HepG2 (cell line): ENCODE data around the gene PLEKHA8. TPM values are rescaled to one million over a fixed set of nuclear protein-coding genes. Genes with fewer than 3 reads are reported as not detected.

ENCODE experiments used
- ATAC-seq: fragments of 200-7000 bp; cut with Tn5 transposase; 3 replicates; pipeline ENCODE4 v1.9.1; 2020; ENCODE audit warnings: mild to moderate bottlenecking, moderate library complexity
- BruUV-seq: library from RNA; stranded (reverse); fragments of 400-500 nt; replicated peaks from 2 replicates; lab custom pipeline; 2021; lab: Mats Ljungman, UMichigan
- CTCF ChIA-PET: fragments of 300-600 bp; formaldehyde crosslinking; extraction: SDS; loops from one replicate; lab custom pipeline; 2021; ENCODE audit warnings: low total read pairs, inconsistent platforms, low intra/inter-chr PET ratio; lab: Yijun Ruan, JAX
- POLR2A ChIA-PET: fragments of 350-600 bp; sonication (Branson Sonifier 250); formaldehyde crosslinking; loops from one replicate; lab custom pipeline; 2020; ENCODE audit warnings: antibody characterized with exemption, inconsistent platforms; lab: Yijun Ruan, JAX
- DNase-seq: peaks from one replicate; pipeline ENCODE4 v3.0.0-alpha.2; 2015; ENCODE audit warnings: low spot score
- FAIRE-seq: peaks from 3 replicates; lab custom pipeline; 2011; peaks lifted over from hg19 to GRCh38; lab: Jason Lieb, UNC
- H2AFZ ChIP-seq: one replicate; pipeline ENCODE4 v1.6.1; 2011; ENCODE audit warnings: low read length, inconsistent platforms
- H3K27ac ChIP-seq: fragments of 300-600 bp; 3 replicates; pipeline ENCODE4 v1.8.0; 2011; ENCODE audit warnings: mixed run types, mild to moderate bottlenecking, mixed read lengths, low read length, inconsistent platforms; ENCODE audit not compliant: insufficient read depth; ENCODE audit errors: extremely low read length
- H3K27me3 ChIP-seq, 2 experiments: fragments of 200-600 bp in 1 of 2; 2 replicates in 1 of 2; 3 replicates in 1 of 2; pipeline versions ENCODE4 v1.6.0 to v1.8.0; 2011; ENCODE audit warnings: low read length in 2 of 2, mild to moderate bottlenecking in 2 of 2, moderate library complexity in 2 of 2, inconsistent platforms in 1 of 2; ENCODE audit not compliant: insufficient read depth in 2 of 2, control insufficient read depth in 1 of 2
- H3K36me3 ChIP-seq, 2 experiments: fragments of 200-600 bp in 1 of 2; replicated peaks in 1 of 2; 2 replicates in 1 of 2; 3 replicates in 1 of 2; pipeline versions ENCODE4 v1.5.1 to v1.8.0; 2011; ENCODE audit warnings: low read length in 2 of 2, inconsistent platforms in 1 of 2; ENCODE audit not compliant: insufficient read depth in 2 of 2, control insufficient read depth in 1 of 2
- H3K4me1 ChIP-seq: 2 replicates; pipeline ENCODE4 v1.5.1; 2012; ENCODE audit warnings: low read length, inconsistent platforms; ENCODE audit not compliant: insufficient read depth
- H3K4me2 ChIP-seq: 2 replicates; pipeline ENCODE4 v1.6.0; 2011; ENCODE audit warnings: low read depth, low read length, inconsistent platforms
- H3K4me3 ChIP-seq, 3 experiments: fragments of 200-600 bp in 1 of 3; sonication (generic), shearing (Covaris generic) in 1 of 3; replicated peaks in 1 of 3; 2 replicates each; pipeline ENCODE4 v1.5.1; 2011 to 2016; ENCODE audit warnings: low read length in 3 of 3, inconsistent platforms in 2 of 3, low read depth in 2 of 3, mild to moderate bottlenecking in 2 of 3, control low read depth in 1 of 3, mixed read lengths in 1 of 3; ENCODE audit not compliant: insufficient read depth in 1 of 3
- H3K79me2 ChIP-seq: one replicate; pipeline ENCODE4 v1.6.1; 2011; ENCODE audit warnings: low read length, inconsistent platforms; ENCODE audit not compliant: insufficient read depth
- H3K9ac ChIP-seq: 2 replicates; pipeline ENCODE4 v1.6.0; 2011; ENCODE audit warnings: mild to moderate bottlenecking, low read depth, low read length, inconsistent platforms; ENCODE audit not compliant: insufficient read depth
- H3K9me3 ChIP-seq: 2 replicates; pipeline ENCODE4 v1.5.1; 2012; ENCODE audit warnings: mild to moderate bottlenecking, low read length
- H4K20me1 ChIP-seq: 2 replicates; pipeline ENCODE4 v1.6.0; 2011; ENCODE audit warnings: inconsistent platforms, mild to moderate bottlenecking, low read length, moderate library complexity; ENCODE audit not compliant: insufficient read depth
- CEBPB ChIP-seq: IDR thresholded peaks from 2 replicates; pipeline ENCODE4 v1.6.1; 2011; ENCODE audit warnings: low read depth, low read length, improper control_type of control experiment, borderline replicate concordance
- PHB2 ChIP-seq: fragments of 450-650 bp; IDR thresholded peaks from 2 replicates; pipeline ENCODE4 v1.6.1; 2018; ENCODE audit not compliant: partially characterized antibody
- RERE ChIP-seq: IDR thresholded peaks from 2 replicates; pipeline ENCODE4 v1.6.1; 2016; ENCODE audit warnings: low read depth, missing genetic modification reagents, missing compliant biosample characterization
- TBP ChIP-seq: sonication (generic); formaldehyde crosslinking; IDR thresholded peaks from 2 replicates; pipeline ENCODE4 v1.5.0; 2020; ENCODE audit warnings: missing genetic modification reagents
- U2AF2 ChIP-seq: fragments of 200-400 bp; formaldehyde crosslinking; IDR thresholded peaks from 2 replicates; pipeline ENCODE4 v1.6.1; 2017; ENCODE audit warnings: low read depth, mild to moderate bottlenecking, low read length
- ZBTB1 ChIP-seq: sonication (generic); formaldehyde crosslinking; IDR thresholded peaks from 2 replicates; pipeline ENCODE4 v1.4.0; 2020; ENCODE audit warnings: missing genetic modification reagents, borderline replicate concordance
- ZNF776 ChIP-seq: sonication (generic); formaldehyde crosslinking; IDR thresholded peaks from 2 replicates; pipeline ENCODE4 v1.4.0; 2020; ENCODE audit warnings: mild to moderate bottlenecking, missing genetic modification reagents
- ZNF878 ChIP-seq: sonication (generic); formaldehyde crosslinking; IDR thresholded peaks from 2 replicates; pipeline ENCODE4 v1.8.1; 2023; ENCODE audit warnings: mild to moderate bottlenecking, missing genetic modification reagents, moderate library complexity
- WGBS: methylation state at CpG from one replicate; pipeline ENCODE4 v1.1.6; 2017; ENCODE audit warnings: low lambda C conversion rate; 5-methylcytosine and 5-hydroxymethylcytosine counted together
- in situ Hi-C: cut with HindIII; loops from 2 replicates; pipeline ENCODE4 v1.10.0; 2017; ENCODE audit warnings: low pct_unique_long_range_greater_than_20kb; ENCODE audit not compliant: extremely low pct_ligation_motif_present
- intact Hi-C: fragments of 100-400 bp; cut with micrococcal nuclease; formaldehyde crosslinking; loops from one replicate; pipeline ENCODE4 v1.10.0; 2022; ENCODE audit not compliant: unreplicated experiment
- polyA plus RNA-seq, 8 experiments: library from polyadenylated mRNA; depleted of rRNA in 3 of 8; stranded (reverse) in 7 of 8; unstranded in 1 of 8; fragments of >200 nt; fragmentation: Illumina TruSeq in 4 of 8; extraction: Trizol in 4 of 8; gene quantifications; 2 replicates each; pipeline versions ENCODE4 v1.2.1 to v1.2.3, GENCODE V29; 2011 to 2016; ENCODE audit warnings: low read depth in 4 of 8, missing spikeins in 1 of 8, mixed read lengths in 1 of 8; ENCODE audit not compliant: insufficient read depth in 1 of 8
- total RNA-seq, 5 experiments: library from RNA; depleted of rRNA; stranded (reverse); fragments of >200 nt; fragmentation: Illumina TruSeq; extraction: Trizol; gene quantifications; 2 replicates each; pipeline ENCODE4 v1.2.3, GENCODE V29; 2016; ENCODE audit warnings: low read depth in 1 of 5

PLEKHA8 gene
- total and polyA plus RNA-seq, 2 of the 13 experiments (the other 11 are each of a cell fraction or from before 2014, with no cell fraction given): 12.5 to 26.4 TPM

GRCh38 chr7:30083334-30083733, 55.1 kb downstream of the PLEKHA8 start (continued):
- TF ChIP-seq ZNF878: no peak
- TF ChIP-seq U2AF2: no peak
- no peak for TF ChIP-seq ZNF776 (CRISPR knock-in tag)
- TF ChIP-seq, all 625 proteins: peak for 0

- DNase-seq: no peak
- Histone ChIP-seq H3K4me2 (no peak overlapping the region), H3K9me3 (no peaks in the 10 kb centered on the region), H3K9ac (no peak overlapping the region), H2AFZ (no peak overlapping the region), H3K27ac (no peak overlapping the region), H3K4me1 (no peaks in the 10 kb centered on the region), H3K79me2 (no peaks in the 10 kb centered on the region), H3K36me3 (peaks cover 5 to 32% of the 10 kb centered on the region in 2 experiments), H3K4me3 (no peak overlapping the region), H3K27me3 (no peaks in the 10 kb centered on the region), H4K20me1 (no peaks in the 10 kb centered on the region)
- BruUV-seq: no TSS peak
- 97% methylated on average over 3 of the region's 3 CpGs for WGBS
- intact Hi-C loops (no loop called here), in situ Hi-C loops (no loop called here)
- no peak for ATAC-seq
- CTCF ChIA-PET: no interaction called here
- FAIRE-seq: no peak
- TF ChIP-seq RERE (CRISPR knock-in tag): no peak
- no peak for TF ChIP-seq PHB2
- TF ChIP-seq ZBTB1 (CRISPR knock-in tag): no peak
- TF ChIP-seq CEBPB: no peak
- no peak for TF ChIP-seq TBP (CRISPR knock-in tag)
- POLR2A ChIA-PET: no interaction called here
These were observed 56.0 kb downstream of the PLEKHA8 start for GRCh38 chr7:30084212-30084611.
